GM23338 (cell line): Measurements from ENCODE around the gene KCNJ11. TPM values are rescaled to one million over a fixed set of nuclear protein-coding genes. Genes with fewer than 3 reads are reported as not detected.

Source experiments
- ATAC-seq: fragments of 200-7000 bp; cut with Tn5 transposase; 3 replicates; pipeline ENCODE4 v1.9.1; 2020
- DNase-seq: peaks from one replicate; pipeline ENCODE4 v3.0.0-alpha.2; 2015; ENCODE audit warnings: low spot score
- H2AFZ ChIP-seq: fragments of 200-600 bp; sonication (generic); 2 replicates; pipeline ENCODE4 v1.8.0; 2016; ENCODE audit warnings: antibody characterized with exemption, mild to moderate bottlenecking, moderate library complexity
- H3F3A ChIP-seq: fragments of 200-600 bp; sonication (generic); replicated peaks from 2 replicates; pipeline ENCODE4 v1.8.0; 2017; ENCODE audit warnings: antibody characterized with exemption, mixed run types, low read depth
- H3K27ac ChIP-seq: fragments of 200-600 bp; sonication (generic); 2 replicates; pipeline ENCODE4 v1.6.1; 2016; ENCODE audit warnings: low read depth
- H3K27me3 ChIP-seq: fragments of 200-600 bp; sonication (generic); 2 replicates; pipeline ENCODE4 v1.8.0; 2016; ENCODE audit warnings: mild to moderate bottlenecking, mixed run types, moderate library complexity; ENCODE audit not compliant: insufficient read depth
- H3K36me3 ChIP-seq: fragments of 200-600 bp; sonication (generic); 2 replicates; pipeline ENCODE4 v1.8.0; 2016; ENCODE audit warnings: mild to moderate bottlenecking; ENCODE audit not compliant: insufficient read depth
- H3K4me1 ChIP-seq: fragments of 200-600 bp; sonication (generic); 2 replicates; pipeline ENCODE4 v1.8.0; 2016; ENCODE audit warnings: mild to moderate bottlenecking, moderate library complexity; ENCODE audit not compliant: insufficient read depth
- H3K4me2 ChIP-seq: fragments of 200-600 bp; sonication (generic); 2 replicates; pipeline ENCODE4 v1.7.1; 2017; ENCODE audit warnings: mixed run types
- H3K4me3 ChIP-seq: fragments of 200-600 bp; sonication (generic); 2 replicates; pipeline ENCODE4 v1.6.1; 2016; ENCODE audit warnings: mixed run types
- H3K79me2 ChIP-seq: fragments of 200-600 bp; sonication (generic); replicated peaks from 2 replicates; pipeline ENCODE4 v1.8.0; 2017; ENCODE audit warnings: mild to moderate bottlenecking; ENCODE audit not compliant: insufficient read depth
- H3K9me2 ChIP-seq: fragments of 200-600 bp; sonication (generic); 2 replicates; pipeline ENCODE4 v1.8.0; 2017; ENCODE audit not compliant: insufficient read depth
- H4K20me1 ChIP-seq: fragments of 200-600 bp; sonication (generic); replicated peaks from 2 replicates; pipeline ENCODE4 v1.8.0; 2017; ENCODE audit warnings: mild to moderate bottlenecking; ENCODE audit not compliant: insufficient read depth
- H3K27ac Mint-ChIP-seq: 2 replicates; pipeline ENCODE4 v1.8.0; 2020; ENCODE audit warnings: inconsistent platforms, mild to moderate bottlenecking, moderate library complexity, mixed read lengths
- H3K27me3 Mint-ChIP-seq: 3 replicates; pipeline ENCODE4 v1.8.0; 2022; ENCODE audit warnings: low read depth, mild to moderate bottlenecking, moderate library complexity, mixed read lengths, inconsistent platforms; ENCODE audit not compliant: insufficient read depth, poor library complexity
- H3K36me3 Mint-ChIP-seq: 3 replicates; pipeline ENCODE4 v1.8.0; 2021; ENCODE audit warnings: low read depth, mild to moderate bottlenecking, inconsistent platforms, moderate library complexity, mixed read lengths
- H3K4me1 Mint-ChIP-seq: 3 replicates; pipeline ENCODE4 v1.8.0; 2020; ENCODE audit warnings: mild to moderate bottlenecking, inconsistent platforms, mixed read lengths
- H3K4me3 Mint-ChIP-seq: 3 replicates; pipeline ENCODE4 v1.8.0; 2021; ENCODE audit warnings: moderate library complexity, mild to moderate bottlenecking, inconsistent platforms, mixed read lengths
- H3K9me3 Mint-ChIP-seq: 3 replicates; pipeline ENCODE4 v1.8.0; 2020; ENCODE audit warnings: moderate library complexity, mild to moderate bottlenecking, inconsistent platforms, mixed read lengths
- EZH2 ChIP-seq: fragments of 200-600 bp; sonication (generic); IDR thresholded peaks from one replicate; pipeline ENCODE4 v1.8.0; 2017; ENCODE audit warnings: antibody characterized with exemption, mild to moderate bottlenecking, low read depth; ENCODE audit not compliant: unreplicated experiment
- EZH2phosphoT487 ChIP-seq: fragments of 200-600 bp; sonication (generic); IDR thresholded peaks from one replicate; pipeline ENCODE4 v1.8.1; 2018; ENCODE audit warnings: antibody characterized with exemption; ENCODE audit not compliant: unreplicated experiment
- JUNB ChIP-seq: IDR thresholded peaks from one replicate; pipeline ENCODE4 v1.6.1; 2016; ENCODE audit warnings: antibody characterized with exemption; ENCODE audit not compliant: unreplicated experiment
- NANOG ChIP-seq: IDR thresholded peaks from 2 replicates; pipeline ENCODE4 v1.6.1; 2016; ENCODE audit warnings: antibody characterized with exemption, borderline replicate concordance
- POLR2AphosphoS5 ChIP-seq: IDR thresholded peaks from 2 replicates; pipeline ENCODE4 v1.6.1; 2016; ENCODE audit warnings: antibody characterized with exemption, low read depth
- STAT1 ChIP-seq: IDR thresholded peaks from one replicate; pipeline ENCODE4 v1.6.1; 2016; ENCODE audit warnings: antibody characterized with exemption; ENCODE audit not compliant: unreplicated experiment
- ZNF114 ChIP-seq: fragments of 250-450 bp; sonication (Bioruptor Pico); IDR thresholded peaks from 2 replicates; pipeline ENCODE4 v1.5.0; 2020; ENCODE audit warnings: mild to moderate bottlenecking, moderate library complexity
- polyA plus RNA-seq: library from polyadenylated mRNA; unstranded; fragments of >200 nt; fragmentation: Nextera tagmentation; extraction: Ambion mirVana; gene quantifications from 2 replicates; pipeline ENCODE4 v1.2.1, GENCODE V29; 2016
- total RNA-seq: library from RNA; depleted of rRNA; stranded (reverse); fragments of >200 nt; shearing (Covaris generic); gene quantifications from 2 replicates; pipeline ENCODE4 v1.2.3, GENCODE V29; 2014
- TF ChIP-seq, protein P1 (sequence below), 2 experiments: fragments of 200-600 bp in 1 of 2; sonication (generic) in 1 of 2; conservative IDR thresholded peaks; 2 replicates each; pipeline versions ENCODE4 v1.5.1 to v1.6.1; 2016 to 2017; ENCODE audit warnings: antibody characterized with exemption in 2 of 2, low read depth in 2 of 2, mild to moderate bottlenecking in 2 of 2, moderate library complexity in 1 of 2
- TF ChIP-seq, protein P2 (sequence below): fragments of 250-450 bp; sonication (Bioruptor Pico); IDR thresholded peaks from 2 replicates; pipeline ENCODE4 v1.5.0; 2020; ENCODE audit warnings: mild to moderate bottlenecking, moderate library complexity
- TF ChIP-seq, protein P3 (sequence below): IDR thresholded peaks from 2 replicates; pipeline ENCODE4 v1.6.1; 2016; ENCODE audit warnings: antibody characterized with exemption
- TF ChIP-seq, protein P4 (sequence below): IDR thresholded peaks from one replicate; pipeline ENCODE4 v1.6.1; 2018; ENCODE audit warnings: antibody characterized with exemption; ENCODE audit not compliant: unreplicated experiment

Gene KCNJ11
- total and polyA plus RNA-seq, 2 experiments from 2014 or later = 0.89 to 7.9 TPM

DNA sequence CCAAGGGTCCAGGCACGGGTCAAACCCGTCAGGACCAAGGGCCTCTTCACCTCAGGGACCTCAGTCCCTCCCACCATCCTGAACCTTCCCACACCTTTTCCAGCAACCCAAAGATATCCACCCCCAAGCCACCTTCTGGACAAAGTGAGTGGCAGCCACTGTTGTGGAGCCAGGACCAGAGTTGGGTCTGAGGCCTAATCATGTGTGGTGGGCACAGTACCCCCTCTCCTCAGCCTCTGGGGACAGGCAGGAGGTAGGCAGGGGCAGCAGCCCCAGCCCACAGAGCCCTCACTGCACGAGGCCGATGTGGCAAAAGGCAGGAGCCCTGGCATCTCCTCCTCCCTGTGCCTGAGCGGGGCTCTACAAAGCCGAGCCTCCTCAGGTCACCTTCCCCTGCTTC lies 2.5 kb downstream of the KCNJ11 start:
- Mint-ChIP-seq H3K27me3 (peaks cover 15% of the 10 kb centered on the region), H3K27ac (no peak overlapping the region; the same call in 1 of the 2 replicates)
- TF ChIP-seq STAT1 (no peak), EZH2 (no peak), NANOG (no peak), POLR2AphosphoS5 (no peak), EZH2phosphoT487 (no peak), ZNF114 (CRISPR knock-in tag) (no peak), JUNB (no peak)
- TF ChIP-seq, protein P1, sequence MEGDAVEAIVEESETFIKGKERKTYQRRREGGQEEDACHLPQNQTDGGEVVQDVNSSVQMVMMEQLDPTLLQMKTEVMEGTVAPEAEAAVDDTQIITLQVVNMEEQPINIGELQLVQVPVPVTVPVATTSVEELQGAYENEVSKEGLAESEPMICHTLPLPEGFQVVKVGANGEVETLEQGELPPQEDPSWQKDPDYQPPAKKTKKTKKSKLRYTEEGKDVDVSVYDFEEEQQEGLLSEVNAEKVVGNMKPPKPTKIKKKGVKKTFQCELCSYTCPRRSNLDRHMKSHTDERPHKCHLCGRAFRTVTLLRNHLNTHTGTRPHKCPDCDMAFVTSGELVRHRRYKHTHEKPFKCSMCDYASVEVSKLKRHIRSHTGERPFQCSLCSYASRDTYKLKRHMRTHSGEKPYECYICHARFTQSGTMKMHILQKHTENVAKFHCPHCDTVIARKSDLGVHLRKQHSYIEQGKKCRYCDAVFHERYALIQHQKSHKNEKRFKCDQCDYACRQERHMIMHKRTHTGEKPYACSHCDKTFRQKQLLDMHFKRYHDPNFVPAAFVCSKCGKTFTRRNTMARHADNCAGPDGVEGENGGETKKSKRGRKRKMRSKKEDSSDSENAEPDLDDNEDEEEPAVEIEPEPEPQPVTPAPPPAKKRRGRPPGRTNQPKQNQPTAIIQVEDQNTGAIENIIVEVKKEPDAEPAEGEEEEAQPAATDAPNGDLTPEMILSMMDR (conservative IDR thresholded peaks at IDR 0.05; ENCODE audit: low read depth in 2 of 2) = no peak
- TF ChIP-seq, protein P2, sequence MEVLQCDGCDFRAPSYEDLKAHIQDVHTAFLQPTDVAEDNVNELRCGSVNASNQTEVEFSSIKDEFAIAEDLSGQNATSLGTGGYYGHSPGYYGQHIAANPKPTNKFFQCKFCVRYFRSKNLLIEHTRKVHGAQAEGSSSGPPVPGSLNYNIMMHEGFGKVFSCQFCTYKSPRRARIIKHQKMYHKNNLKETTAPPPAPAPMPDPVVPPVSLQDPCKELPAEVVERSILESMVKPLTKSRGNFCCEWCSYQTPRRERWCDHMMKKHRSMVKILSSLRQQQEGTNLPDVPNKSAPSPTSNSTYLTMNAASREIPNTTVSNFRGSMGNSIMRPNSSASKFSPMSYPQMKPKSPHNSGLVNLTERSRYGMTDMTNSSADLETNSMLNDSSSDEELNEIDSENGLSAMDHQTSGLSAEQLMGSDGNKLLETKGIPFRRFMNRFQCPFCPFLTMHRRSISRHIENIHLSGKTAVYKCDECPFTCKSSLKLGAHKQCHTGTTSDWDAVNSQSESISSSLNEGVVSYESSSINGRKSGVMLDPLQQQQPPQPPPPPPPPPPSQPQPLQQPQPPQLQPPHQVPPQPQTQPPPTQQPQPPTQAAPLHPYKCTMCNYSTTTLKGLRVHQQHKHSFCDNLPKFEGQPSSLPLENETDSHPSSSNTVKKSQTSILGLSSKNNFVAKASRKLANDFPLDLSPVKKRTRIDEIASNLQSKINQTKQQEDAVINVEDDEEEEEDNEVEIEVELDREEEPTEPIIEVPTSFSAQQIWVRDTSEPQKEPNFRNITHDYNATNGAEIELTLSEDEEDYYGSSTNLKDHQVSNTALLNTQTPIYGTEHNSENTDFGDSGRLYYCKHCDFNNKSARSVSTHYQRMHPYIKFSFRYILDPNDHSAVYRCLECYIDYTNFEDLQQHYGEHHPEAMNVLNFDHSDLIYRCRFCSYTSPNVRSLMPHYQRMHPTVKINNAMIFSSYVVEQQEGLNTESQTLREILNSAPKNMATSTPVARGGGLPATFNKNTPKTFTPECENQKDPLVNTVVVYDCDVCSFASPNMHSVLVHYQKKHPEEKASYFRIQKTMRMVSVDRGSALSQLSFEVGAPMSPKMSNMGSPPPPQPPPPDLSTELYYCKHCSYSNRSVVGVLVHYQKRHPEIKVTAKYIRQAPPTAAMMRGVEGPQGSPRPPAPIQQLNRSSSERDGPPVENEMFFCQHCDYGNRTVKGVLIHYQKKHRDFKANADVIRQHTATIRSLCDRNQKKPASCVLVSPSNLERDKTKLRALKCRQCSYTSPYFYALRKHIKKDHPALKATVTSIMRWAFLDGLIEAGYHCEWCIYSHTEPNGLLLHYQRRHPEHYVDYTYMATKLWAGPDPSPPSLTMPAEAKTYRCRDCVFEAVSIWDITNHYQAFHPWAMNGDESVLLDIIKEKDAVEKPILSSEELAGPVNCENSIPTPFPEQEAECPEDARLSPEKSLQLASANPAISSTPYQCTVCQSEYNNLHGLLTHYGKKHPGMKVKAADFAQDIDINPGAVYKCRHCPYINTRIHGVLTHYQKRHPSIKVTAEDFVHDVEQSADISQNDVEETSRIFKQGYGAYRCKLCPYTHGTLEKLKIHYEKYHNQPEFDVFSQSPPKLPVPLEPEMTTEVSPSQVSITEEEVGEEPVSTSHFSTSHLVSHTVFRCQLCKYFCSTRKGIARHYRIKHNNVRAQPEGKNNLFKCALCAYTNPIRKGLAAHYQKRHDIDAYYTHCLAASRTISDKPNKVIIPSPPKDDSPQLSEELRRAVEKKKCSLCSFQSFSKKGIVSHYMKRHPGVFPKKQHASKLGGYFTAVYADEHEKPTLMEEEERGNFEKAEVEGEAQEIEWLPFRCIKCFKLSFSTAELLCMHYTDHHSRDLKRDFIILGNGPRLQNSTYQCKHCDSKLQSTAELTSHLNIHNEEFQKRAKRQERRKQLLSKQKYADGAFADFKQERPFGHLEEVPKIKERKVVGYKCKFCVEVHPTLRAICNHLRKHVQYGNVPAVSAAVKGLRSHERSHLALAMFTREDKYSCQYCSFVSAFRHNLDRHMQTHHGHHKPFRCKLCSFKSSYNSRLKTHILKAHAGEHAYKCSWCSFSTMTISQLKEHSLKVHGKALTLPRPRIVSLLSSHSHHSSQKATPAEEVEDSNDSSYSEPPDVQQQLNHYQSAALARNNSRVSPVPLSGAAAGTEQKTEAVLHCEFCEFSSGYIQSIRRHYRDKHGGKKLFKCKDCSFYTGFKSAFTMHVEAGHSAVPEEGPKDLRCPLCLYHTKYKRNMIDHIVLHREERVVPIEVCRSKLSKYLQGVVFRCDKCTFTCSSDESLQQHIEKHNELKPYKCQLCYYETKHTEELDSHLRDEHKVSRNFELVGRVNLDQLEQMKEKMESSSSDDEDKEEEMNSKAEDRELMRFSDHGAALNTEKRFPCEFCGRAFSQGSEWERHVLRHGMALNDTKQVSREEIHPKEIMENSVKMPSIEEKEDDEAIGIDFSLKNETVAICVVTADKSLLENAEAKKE (CRISPR knock-in tag) = no peak
- TF ChIP-seq, protein P3, sequence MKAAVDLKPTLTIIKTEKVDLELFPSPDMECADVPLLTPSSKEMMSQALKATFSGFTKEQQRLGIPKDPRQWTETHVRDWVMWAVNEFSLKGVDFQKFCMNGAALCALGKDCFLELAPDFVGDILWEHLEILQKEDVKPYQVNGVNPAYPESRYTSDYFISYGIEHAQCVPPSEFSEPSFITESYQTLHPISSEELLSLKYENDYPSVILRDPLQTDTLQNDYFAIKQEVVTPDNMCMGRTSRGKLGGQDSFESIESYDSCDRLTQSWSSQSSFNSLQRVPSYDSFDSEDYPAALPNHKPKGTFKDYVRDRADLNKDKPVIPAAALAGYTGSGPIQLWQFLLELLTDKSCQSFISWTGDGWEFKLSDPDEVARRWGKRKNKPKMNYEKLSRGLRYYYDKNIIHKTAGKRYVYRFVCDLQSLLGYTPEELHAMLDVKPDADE = no peak
- TF ChIP-seq, protein P4, sequence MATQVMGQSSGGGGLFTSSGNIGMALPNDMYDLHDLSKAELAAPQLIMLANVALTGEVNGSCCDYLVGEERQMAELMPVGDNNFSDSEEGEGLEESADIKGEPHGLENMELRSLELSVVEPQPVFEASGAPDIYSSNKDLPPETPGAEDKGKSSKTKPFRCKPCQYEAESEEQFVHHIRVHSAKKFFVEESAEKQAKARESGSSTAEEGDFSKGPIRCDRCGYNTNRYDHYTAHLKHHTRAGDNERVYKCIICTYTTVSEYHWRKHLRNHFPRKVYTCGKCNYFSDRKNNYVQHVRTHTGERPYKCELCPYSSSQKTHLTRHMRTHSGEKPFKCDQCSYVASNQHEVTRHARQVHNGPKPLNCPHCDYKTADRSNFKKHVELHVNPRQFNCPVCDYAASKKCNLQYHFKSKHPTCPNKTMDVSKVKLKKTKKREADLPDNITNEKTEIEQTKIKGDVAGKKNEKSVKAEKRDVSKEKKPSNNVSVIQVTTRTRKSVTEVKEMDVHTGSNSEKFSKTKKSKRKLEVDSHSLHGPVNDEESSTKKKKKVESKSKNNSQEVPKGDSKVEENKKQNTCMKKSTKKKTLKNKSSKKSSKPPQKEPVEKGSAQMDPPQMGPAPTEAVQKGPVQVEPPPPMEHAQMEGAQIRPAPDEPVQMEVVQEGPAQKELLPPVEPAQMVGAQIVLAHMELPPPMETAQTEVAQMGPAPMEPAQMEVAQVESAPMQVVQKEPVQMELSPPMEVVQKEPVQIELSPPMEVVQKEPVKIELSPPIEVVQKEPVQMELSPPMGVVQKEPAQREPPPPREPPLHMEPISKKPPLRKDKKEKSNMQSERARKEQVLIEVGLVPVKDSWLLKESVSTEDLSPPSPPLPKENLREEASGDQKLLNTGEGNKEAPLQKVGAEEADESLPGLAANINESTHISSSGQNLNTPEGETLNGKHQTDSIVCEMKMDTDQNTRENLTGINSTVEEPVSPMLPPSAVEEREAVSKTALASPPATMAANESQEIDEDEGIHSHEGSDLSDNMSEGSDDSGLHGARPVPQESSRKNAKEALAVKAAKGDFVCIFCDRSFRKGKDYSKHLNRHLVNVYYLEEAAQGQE = no peak

More for the DNA sequence above, 2.5 kb downstream of the KCNJ11 start:
- no peaks in the 10 kb centered on the region for H3K79me2 ChIP-seq
- no peaks in the 10 kb centered on the region for H3K36me3 ChIP-seq
- no peak overlapping the region for H3K4me2 ChIP-seq
- H4K20me1 ChIP-seq = no peaks in the 10 kb centered on the region
- H3K27ac ChIP-seq = no peak overlapping the region
- H3K4me3 Mint-ChIP-seq = no peak overlapping the region
- peaks cover 7% of the 10 kb centered on the region; the same call in 1 of the 2 replicates for H3K4me1 ChIP-seq
- H3F3A ChIP-seq = no peaks in the 10 kb centered on the region
- 0 out of 2 replicates have a peak, but pooled peaks cover 3% of the 10 kb centered on the region for H3K9me2 ChIP-seq
- no peak for DNase-seq
- H3K4me3 ChIP-seq = no peak overlapping the region
- H2AFZ ChIP-seq = no peak overlapping the region
- ATAC-seq = no peak
- H3K27me3 ChIP-seq = no peaks in the 10 kb centered on the region
- no peaks in the 10 kb centered on the region; the same call in 2 of the 3 replicates for H3K9me3 Mint-ChIP-seq
- H3K36me3 Mint-ChIP-seq = peaks cover 10% of the 10 kb centered on the region; the same call in 2 of the 3 replicates
- peaks cover 12% of the 10 kb centered on the region; the same call in 2 of the 3 replicates for H3K4me1 Mint-ChIP-seq
